ENCODE measurements around the gene GALNT14.
A peak's percentile ranks its signal among the peaks of the same experiment; 100 is the strongest.

Gene GALNT14

DNA sequence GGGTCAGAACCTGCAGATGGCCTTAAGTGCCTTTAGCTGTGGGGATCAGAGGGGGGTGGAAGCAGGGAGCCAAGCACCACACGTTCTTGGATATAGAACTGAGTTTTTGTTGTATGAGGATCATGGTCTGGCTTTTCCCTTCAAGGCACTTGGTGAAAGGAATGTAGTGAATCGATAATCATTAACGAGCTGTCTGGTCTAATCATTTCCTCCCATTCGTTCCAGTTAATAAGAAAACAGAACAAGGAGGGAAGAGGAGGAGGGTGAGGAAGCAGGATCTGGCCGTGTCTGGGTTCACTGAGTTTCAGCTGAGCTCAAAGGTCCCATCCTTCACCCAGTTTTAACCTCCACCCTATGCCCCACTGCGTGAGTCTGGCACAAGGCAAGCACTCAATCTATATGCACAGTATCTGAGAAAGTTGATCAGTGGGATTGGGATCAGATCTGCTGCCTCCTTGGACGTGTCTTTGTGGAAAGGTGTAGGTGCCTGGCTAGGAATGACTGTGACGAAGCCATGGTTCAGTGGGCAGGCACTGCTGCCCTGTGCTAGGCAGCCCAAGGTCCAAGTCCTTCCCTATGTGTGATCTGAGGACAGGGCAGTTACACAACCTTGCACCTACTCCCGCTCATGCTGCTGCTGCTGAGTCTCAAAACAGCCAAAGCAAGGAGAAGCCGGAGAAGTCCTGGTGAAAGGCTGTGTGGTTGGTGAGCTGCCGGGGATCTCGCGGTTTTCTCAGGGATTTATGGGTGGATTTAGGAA is 54.8 kb downstream of the GALNT14 start:
- no peak for DNase-seq

DNA sequence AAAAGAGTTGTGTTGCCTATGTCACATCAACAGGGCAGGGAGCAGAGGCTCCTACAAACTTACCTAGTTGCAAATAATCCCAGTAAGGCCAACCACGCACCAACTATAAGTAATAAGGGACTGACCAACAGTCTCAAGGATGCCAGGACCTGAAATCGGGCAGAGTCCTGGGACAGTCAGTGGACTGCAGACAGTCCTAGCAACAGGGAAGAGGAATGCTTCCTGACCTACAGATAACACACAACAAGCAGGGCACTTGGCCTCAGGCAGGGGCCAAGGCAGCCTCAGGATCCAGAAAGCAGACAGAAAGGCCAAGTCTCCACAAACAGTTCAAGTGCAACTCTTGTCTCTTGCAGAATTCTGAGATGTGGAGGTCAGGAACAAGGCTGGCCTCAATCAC is 56.2 kb downstream of the GALNT14 start:
- no peak for DNase-seq

DNA sequence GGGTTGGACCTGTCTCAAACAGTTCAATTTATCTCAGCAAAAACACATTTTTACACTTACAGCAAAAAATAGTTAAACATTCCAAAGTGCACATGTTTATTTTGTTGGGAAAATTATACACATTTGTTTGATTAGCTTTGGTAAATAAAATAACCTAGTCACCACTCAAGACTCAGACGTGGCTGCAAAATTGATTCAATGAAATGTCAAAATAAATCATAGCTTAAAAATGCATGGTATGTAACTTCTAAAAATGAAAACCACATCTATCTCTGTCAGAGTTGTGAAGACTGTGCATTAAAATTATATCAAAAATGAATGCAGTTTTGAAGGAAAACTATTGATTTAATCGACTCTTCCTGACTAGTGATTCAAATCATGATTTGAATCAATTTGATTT is 56.7 kb downstream of the GALNT14 start:
- DNase-seq = no peak

DNA sequence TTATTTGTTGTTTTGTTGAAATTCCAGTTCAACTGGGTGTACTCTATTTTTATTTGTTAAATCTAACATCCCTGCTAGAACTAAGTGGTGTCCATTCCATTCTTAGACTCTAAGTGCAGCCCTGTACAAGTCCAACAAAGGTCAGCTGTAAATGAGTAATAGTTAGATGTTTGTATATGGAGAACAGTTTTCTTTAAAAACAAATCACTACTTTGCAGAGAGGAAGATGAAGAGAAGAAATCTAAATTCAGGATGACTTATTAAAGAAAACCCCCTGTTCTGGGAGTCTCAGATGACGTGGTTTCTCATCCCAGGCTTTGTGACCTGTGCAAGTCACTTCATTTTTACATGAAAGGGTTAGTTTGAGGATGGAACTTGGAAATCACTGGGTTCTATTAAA is 57.9 kb downstream of the GALNT14 start:
- DNase-seq = no peak

DNA sequence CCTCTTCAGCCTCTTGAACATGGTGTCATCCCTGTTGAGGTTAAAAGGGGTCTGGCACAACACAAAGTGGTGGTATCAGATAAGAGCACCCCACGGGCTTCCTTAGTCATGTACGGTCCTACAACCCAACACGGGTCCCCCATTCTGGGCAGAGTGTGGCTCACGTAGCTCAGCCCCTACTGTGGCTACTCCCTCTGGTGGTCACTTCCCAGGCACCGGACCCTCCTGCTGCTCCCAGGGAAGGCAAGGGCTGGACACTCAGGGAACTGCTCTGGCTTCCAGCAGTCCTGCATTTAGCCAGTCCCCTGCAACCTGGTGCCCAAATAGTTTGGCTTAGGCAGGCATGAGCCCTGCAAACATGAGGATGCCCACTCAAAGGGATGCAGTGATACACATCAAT is 58.6 kb downstream of the GALNT14 start:
- no peak for DNase-seq

DNA sequence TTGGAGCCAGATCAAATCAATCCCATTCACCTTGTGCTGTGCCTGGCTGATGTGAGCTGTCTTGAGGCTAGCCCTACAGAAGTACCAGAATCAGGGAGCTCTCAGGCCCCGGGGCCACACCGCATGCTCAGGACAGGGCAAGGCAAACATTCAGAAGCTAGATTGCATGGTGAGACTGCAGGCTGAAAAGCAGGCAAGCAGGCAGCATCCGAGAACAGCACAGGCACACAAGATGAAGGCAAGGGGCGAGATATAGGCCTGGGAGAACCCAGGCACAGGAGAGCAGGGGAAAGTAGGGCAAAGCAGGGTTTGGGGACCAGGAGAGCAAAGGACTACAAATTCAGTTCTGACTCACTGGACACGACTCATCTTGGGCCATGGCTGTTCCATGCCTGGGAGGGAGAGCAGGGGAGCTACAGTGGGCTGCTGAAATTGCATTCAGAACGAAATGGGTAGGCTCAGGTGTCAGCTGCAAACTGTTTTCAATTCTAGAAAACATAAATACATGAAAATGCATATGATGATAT is 59.6 kb downstream of the GALNT14 start:
- DNase-seq = no peak

DNA sequence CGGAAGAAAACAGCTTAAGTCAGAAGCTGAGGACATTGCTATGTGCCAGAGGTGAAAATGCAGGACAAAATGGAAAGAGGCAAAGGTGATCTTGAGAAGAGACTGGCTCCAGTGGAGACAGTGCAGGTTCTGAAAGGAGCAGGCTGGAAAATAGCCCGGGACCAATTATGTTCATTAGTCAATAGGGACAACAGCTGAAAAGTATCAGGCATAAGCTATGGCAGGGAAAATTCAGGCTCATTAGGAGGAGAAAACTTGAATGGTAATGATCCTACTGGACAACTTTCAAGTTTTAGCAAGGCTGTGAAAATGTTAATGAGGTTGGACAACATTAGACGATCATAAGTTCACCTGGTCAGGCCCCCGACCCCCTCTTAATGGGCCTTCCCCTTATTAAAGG is 60.2 kb downstream of the GALNT14 start:
- no peak for DNase-seq

DNA sequence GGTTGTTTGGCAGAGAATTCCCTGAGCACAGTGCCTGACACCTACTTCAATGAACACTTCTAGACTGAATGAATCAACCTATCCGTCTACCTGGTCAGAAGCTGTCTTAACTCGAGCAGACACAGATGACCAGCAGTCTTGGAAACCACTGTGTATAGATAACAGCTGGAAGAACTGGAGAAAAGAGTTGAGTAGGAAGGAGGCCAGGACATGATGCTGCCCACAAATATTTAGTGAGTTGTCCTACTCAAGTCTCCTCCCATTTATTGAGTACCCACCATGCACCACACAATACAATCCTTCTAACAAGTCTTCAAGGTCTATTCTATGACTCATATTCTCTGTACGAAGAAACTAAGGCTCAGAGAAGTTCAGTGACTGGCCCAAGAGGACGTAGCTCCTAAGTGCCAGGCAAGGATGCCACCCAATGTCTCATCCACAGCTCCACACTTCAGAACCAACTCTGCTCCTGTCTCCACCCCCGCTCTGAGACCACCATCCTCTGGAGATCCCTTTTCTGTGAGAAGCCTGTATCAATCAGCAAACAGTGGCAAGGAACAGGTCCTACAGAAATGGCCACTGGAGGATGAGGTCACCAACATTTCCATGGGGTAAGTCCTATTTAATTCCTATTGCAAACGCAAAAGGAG is 62.2 kb downstream of the GALNT14 start:
- DNase-seq = no peak

DNA sequence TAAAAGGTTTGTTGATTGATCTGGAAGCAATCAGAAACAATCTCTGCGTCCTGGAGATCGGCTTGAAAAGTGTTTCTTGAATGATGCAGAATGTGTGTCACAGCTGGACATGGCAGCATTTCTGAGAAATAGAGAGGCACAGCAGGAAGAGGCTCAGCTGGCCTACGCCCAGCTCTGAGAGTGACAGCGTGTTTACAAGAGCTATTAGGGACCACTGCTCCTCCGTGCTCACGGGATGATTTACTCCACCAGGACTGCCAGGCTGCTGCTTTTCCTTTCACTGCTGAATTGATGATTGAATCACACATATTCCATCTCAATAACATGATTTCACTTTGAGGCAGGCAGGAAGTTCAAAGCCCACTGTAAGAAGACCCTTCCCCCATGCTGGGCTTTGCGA is 62.8 kb downstream of the GALNT14 start:
- no peak for DNase-seq

DNA sequence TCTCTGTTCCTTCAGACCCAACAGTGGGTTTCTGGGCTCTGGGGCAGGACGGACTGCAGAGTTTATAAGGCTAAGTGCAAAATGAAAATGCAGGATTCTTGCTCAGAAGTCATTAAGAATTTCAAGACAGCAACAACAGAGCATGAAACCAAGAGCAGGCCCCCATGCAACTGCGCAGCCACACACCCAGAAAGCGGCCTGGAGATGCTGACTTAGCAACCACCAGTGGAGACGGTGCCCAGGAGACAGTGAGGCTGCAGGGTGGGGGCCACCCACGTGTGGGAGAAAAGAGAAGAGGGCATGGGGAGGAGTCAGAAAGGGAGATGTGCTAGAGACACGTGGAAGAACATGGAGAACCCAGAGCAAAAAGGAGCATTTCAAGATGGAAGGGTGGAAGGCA is 66.5 kb downstream of the GALNT14 start:
- DNase-seq = no peak

DNA sequence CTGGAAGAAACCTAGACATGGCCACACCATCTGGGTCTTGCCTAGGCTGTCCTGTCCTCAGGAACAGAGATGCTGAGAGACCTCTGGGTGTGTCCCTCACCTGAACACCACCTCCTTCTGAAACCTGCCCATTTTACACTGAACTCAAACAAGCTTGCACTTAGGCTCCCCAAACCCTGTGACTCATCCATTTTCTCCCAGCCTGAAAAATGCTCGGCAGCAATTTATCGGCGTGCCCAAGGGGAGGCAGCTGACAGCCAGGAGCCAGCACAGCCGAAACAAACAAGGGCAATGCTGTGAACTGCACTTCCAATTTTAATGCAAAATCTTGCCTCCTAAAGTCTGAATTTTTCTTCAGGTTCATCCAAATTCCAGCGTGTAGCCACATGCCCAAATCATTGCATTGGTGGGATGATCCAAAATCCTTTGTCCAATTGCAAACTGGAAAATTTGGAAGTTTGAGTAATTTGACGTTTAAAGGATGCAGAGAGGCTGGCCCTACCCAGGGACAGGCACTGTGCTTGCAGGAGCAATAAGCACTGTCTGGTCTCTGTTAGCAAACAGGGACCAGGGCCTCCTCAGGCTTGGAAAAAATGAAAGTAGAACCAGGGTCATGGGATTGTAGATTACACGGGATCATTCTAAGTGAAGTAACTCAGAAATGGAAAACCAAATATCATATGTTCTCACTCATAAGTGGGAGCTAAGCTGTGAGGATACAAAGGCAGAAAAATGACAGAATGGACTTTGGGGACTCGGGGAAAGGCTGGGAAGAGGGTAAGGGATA is 67.7 kb downstream of the GALNT14 start:
- DNase-seq = no peak

DNA sequence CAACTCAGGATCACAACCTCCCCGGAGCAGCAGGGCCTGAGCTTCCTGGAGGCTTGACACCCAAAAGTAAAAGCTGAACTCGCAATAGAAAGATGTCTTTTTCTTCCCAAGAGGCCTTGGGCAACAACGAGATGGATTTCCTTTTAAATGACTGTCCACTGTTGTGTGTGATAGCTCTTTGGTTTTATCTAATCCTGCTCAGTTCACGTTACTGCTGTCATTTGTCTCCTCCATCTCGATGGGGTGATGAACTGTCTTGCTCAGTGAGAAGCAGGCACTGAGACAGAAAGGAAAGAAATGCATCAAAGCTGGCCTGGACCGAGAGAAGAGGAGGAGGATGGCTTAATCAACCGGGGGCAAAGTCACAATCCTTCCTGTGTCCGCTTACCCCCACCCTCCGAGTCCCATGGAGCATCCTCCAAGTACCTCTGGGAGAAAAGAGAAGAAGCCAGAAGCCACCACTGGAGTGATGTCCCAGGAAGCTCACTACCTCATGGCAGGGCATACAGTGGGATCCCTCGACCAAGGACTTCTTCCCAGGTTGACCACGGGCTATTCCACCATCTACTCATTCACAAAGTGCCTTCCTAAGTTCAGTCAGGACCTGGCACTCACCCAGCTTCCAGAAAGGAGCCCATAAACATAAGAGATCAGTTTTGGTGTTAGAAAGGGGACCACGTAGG is 68.5 kb downstream of the GALNT14 start:
- no peak for DNase-seq

DNA sequence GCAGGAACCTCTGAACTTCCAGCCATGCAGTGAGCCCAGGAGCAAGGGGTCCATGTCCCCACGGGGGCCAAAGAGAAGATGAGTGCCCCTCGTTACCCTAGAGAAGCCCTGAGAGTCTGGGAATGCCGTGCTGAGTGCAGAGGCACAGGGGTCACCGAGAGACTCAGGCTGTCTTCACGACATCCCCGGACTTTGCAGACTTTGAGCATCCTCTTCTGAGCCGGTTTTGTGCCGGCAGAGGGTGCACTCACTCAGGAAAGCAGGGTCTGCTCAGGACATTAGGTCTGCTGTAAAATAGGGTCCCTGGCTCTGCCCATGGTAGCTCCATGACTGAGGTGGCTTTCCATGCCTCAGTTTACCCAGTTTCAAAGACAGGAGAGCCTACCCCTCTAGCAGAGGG is 71.0 kb downstream of the GALNT14 start:
- DNase-seq = no peak

DNA sequence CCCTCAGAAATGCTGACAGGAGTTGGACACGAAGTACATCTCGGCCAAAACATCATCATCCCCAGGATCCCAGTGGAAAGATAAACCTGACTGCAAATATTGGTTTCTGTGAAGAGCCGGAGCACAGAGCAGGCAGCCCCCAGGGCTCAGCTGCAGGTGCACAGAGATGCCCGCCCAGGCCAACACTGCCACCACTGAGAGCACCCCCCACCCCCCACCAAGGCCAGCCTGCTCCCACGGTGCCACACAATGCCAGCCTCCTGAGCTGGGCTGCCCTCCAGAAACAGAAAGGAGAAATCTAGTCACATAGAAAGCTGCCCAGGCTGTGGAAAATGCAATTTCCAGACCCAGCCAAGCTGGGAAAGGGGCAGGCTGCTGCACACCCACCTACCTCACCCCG is 71.7 kb downstream of the GALNT14 start:
- no peak for DNase-seq

DNA sequence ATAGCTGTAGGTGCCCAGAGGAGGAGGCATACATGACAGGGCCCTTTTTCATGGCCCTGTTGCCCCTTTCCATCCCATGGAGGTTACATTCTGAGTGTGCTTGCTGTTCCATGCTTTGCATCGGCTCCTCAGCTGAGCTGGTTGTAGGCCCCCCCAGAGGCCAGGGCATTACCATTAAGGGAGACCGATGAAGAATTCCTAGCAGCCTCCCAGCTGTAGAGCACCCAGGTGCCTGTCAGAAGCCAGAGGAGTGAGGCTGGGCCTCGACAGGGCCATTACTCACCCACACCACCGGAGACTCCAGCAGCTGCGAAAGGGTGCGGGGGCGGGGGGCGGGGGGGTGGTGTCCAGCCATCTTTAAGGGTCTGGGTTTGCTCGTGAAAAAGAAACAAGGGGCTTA is 72.2 kb downstream of the GALNT14 start:
- no peak for DNase-seq

DNA sequence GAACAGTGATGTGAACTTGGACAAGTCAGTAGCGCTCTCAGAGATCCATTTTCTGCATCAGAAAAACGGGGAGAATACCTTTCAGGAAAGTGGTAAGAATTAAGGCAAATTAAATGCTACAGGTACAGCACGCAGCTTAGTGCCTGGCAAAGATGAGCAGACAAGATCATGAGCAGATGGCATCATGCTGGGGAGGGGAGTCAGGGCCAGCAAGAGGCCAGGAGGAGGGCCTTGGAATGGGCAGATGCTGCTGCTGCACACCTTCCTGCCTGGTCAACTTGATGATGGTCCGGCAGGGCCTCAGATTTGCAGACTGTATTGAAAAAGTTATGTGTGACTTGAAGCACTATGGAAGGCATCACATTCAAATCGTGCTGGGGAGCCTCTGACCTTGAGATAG is 72.9 kb downstream of the GALNT14 start:
- no peak for DNase-seq

DNA sequence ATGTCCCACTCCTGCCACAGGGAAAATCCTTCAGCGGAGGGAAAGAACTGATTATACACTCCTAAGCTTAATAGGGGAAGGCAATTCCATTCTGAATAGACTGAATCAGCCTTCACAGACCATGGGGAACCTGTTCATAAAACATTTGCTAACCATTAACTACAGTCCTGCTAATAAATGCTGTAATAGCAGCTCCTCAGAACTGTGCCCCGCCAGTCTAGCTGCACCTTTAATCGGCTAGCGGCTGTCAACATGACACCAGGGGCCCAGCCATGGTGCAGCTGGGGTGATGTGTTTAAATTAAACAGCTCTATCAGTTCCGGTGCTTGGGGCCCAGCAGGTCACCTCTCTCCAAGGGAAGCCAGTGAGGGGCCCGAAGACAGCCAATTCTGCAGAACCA is 77.8 kb downstream of the GALNT14 start:
- DNase-seq = no peak

DNA sequence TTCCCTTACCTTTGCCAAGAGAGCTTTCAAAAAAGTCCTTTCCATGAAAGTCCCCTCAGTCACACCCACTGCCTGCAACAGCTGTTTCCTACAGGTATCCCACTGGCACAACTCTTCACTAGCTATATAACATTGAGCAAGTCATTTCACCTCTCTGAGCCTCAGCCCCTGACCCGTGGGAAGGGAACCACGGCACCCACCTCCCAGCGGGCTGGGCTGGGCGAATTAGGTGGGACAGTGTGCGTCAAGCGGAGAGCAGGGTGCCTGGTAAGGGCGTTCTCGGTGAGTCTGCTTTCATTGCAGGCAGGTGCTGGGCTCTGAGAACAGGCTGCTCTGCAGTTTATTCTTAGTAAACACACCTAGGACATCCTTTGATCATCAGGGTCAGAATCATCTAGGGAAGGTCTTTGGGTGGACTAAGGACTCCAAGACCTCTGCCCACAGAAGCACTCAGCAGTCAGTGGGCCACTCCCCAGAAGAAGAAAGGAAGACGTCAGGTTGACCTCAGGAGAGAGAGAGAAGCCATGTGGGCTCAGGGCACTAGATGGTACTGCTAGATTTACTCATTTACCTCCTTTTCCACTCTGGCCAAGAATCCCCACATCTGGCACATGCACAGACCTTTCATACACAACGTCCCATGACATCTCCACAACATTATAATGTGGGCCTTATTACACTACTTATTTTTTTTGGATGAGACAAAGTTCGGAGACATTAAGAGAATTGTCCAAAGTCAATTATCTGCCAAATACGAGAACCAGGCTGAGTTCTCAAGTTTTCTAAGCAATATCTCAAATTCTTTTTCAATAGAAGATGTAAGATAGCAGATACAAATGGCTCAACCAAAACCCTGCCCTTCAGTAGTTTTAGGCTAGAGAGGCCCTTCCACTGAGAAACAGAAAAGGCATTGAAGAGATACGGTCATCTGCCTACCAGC is 79.9 kb downstream of the GALNT14 start:
- no peak for DNase-seq

DNA sequence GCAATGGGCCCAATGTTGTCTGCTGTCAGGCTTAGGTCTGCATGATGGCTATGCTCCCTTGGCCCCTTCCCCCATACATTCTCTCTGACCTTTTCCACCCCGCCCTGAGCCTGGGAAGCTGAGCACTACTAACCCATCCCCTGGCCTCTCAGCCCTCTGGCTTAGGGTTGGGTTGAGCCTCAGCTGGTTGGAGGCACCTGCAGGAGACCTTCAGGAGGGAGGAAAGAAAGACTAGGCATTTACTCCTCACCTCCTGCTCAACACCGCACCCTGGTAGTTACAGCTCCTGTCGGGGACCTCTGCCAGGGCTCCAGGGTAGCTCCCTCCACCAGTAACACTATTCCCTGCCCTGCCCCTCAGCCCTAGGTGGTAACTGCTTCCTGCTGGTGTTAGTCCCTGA is 80.5 kb downstream of the GALNT14 start:
- no peak for DNase-seq

DNA sequence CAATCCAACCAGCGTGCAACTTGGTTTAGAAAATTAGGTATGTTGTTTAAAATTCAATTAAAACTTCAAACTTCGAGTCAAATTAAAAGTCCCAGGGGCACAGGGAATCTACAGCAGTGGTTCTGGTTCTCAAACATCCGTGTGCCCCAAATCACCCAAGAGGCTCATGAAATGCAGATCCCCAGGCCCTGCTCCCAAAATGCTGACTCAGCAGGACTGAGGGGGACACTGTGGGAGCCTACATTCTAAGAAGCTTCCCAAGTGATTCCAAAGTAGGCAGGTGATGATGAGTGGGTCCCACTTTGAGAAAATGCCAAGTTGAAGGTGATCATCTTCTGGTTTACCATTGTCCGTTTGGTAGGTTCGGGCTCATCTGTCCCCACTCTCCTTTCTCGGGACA is 82.3 kb downstream of the GALNT14 start:
- DNase-seq = no peak

DNA sequence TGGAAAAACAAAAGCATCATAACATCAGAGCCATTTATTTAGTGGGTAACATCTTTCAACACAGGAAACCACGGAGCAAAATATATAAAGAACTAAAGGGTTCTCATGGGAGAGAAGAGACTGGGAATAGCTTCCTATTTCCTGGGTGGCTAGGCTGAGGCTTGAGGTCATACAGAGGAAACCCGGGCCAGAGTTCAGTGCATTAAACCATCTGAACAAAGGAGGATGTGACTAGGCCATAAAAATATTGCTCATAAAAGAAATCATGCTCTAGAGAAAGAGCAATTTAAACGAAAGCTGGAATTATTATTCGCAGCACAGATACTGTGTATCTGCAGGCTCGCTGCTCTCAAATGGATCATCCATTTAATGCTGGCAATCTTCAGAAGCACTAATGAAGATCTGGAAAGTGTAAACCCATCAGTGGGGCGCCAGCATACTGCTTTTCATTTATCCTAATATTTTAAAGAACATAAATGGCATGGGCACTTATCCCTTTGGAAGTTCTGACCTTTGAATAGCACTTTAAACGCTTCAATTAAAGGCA is 83.3 kb downstream of the GALNT14 start:
- peak; percentile 5 to 17 for DNase-seq
